DOHH2 (cell line): ENCODE results near the gene CPSF7.

Source experiments
- H3F3A ChIP-seq: fragments of 200-600 bp; sonication (generic), shearing (Covaris generic); 2 replicates; pipeline ENCODE4 v1.6.0; 2016; ENCODE audit warnings: antibody characterized with exemption, mild to moderate bottlenecking; ENCODE audit not compliant: control insufficient read depth, insufficient read depth
- H3K27ac ChIP-seq: fragments of 200-600 bp; sonication (generic); 2 replicates; pipeline ENCODE4 v1.5.1; 2014; ENCODE audit warnings: low read depth, mild to moderate bottlenecking, low read length, moderate library complexity
- H3K27me3 ChIP-seq: fragments of 200-600 bp; sonication (generic); 2 replicates; pipeline ENCODE4 v1.6.1; 2014; ENCODE audit warnings: mild to moderate bottlenecking, low read length, mixed read lengths; ENCODE audit not compliant: control insufficient read depth
- H3K36me3 ChIP-seq: fragments of 200-600 bp; sonication (generic); 2 replicates; pipeline ENCODE4 v1.6.1; 2014; ENCODE audit warnings: mild to moderate bottlenecking, low read length, moderate library complexity, mixed read lengths; ENCODE audit not compliant: control insufficient read depth
- H3K4me1 ChIP-seq: fragments of 200-600 bp; sonication (generic); 2 replicates; pipeline ENCODE4 v1.6.1; 2014; ENCODE audit warnings: mild to moderate bottlenecking, low read length, mixed read lengths; ENCODE audit not compliant: control insufficient read depth
- H3K4me2 ChIP-seq: fragments of 200-600 bp; sonication (generic); 2 replicates; pipeline ENCODE4 v1.6.0; 2014; ENCODE audit warnings: mild to moderate bottlenecking, low read length, moderate library complexity
- H3K4me3 ChIP-seq: fragments of 200-600 bp; sonication (generic); 2 replicates; pipeline ENCODE4 v1.5.1; 2014; ENCODE audit warnings: mild to moderate bottlenecking, low read length, mixed read lengths
- H3K79me2 ChIP-seq: fragments of 200-600 bp; sonication (generic); 2 replicates; pipeline ENCODE4 v1.6.1; 2014; ENCODE audit warnings: mild to moderate bottlenecking, low read length, mixed read lengths; ENCODE audit not compliant: control insufficient read depth
- H3K9me2 ChIP-seq: fragments of 200-600 bp; sonication (generic); replicated peaks from 2 replicates; pipeline ENCODE4 v1.6.1; 2014; ENCODE audit warnings: mild to moderate bottlenecking, low read length, mixed read lengths; ENCODE audit not compliant: control insufficient read depth
- H3K9me3 ChIP-seq: fragments of 200-600 bp; sonication (generic); 2 replicates; pipeline ENCODE4 v1.6.1; 2014; ENCODE audit warnings: antibody characterized with exemption, low read length, mixed read lengths; ENCODE audit not compliant: control insufficient read depth, insufficient read depth
- H4K20me1 ChIP-seq: fragments of 200-600 bp; sonication (generic); 2 replicates; pipeline ENCODE4 v1.6.0; 2014; ENCODE audit warnings: low read depth, mild to moderate bottlenecking, antibody characterized with exemption, low read length, moderate library complexity; ENCODE audit not compliant: control insufficient read depth, insufficient read depth
- CTCF ChIP-seq: fragments of 200-600 bp; sonication (generic); IDR thresholded peaks from one replicate; pipeline ENCODE4 v1.5.1; 2014; ENCODE audit warnings: antibody characterized with exemption, mild to moderate bottlenecking, low read depth, low read length; ENCODE audit not compliant: poor library complexity, severe bottlenecking
- EZH2phosphoT487 ChIP-seq: fragments of 200-600 bp; sonication (generic); IDR thresholded peaks from 2 replicates; pipeline ENCODE4 v1.6.1; 2017; ENCODE audit warnings: borderline replicate concordance, mild to moderate bottlenecking, antibody characterized with exemption, low read length, moderate library complexity, mixed read lengths

The CPSF7 gene

DNA sequence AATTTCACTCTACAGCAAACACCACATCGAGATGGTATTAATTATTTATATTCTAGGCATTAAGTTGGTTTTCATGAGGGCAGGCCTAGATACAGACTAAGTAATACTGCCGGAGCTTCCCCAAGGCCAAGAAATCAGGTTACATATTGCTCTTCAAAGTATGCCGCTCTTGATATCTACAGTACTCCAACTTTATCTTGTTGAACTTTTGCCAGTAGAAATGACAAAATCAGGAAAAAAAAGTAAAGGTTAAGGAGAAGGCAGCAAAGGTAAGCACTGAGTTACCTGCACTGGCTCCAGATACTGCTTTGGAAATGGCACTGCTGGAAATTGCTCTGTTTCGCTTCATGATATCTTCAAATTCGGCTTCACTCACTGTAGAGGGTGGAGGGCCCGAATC is 14.4 kb downstream of the CPSF7 start:
- Histone ChIP-seq H3K27ac (no peak overlapping the region), H3K4me1 (no peaks in the 10 kb centered on the region), H4K20me1 (0 out of 2 replicates have a peak, but pooled peaks cover 9% of the 10 kb centered on the region), H3F3A (0 out of 2 replicates have a peak, but pooled peaks cover 3% of the 10 kb centered on the region), H3K79me2 (peaks cover 48% of the 10 kb centered on the region), H3K9me3 (no peaks in the 10 kb centered on the region), H3K9me2 (no peaks in the 10 kb centered on the region), H3K4me3 (no peak overlapping the region), H3K4me2 (no peak overlapping the region), H3K36me3 (peaks cover 99% of the 10 kb centered on the region), H3K27me3 (no peaks in the 10 kb centered on the region)
- TF ChIP-seq EZH2phosphoT487 = no peak
- TF ChIP-seq CTCF = no peak

GRCh38 chr11:61414547-61414946 is 15.2 kb downstream of the CPSF7 start:
- 0 out of 2 replicates have a peak, but pooled peaks cover 3% of the 10 kb centered on the region for H3F3A ChIP-seq
- no peaks in the 10 kb centered on the region for H3K9me3 ChIP-seq
- no peak overlapping the region for H3K4me3 ChIP-seq
- peaks cover 99% of the 10 kb centered on the region for H3K36me3 ChIP-seq
- 0 out of 2 replicates have a peak, but pooled peaks cover 8% of the 10 kb centered on the region for H4K20me1 ChIP-seq
- no peak overlapping the region for H3K27ac ChIP-seq
- H3K9me2 ChIP-seq = no peaks in the 10 kb centered on the region
- peaks cover 40% of the 10 kb centered on the region for H3K79me2 ChIP-seq
- H3K4me1 ChIP-seq = no peaks in the 10 kb centered on the region
- no peaks in the 10 kb centered on the region for H3K27me3 ChIP-seq
- TF ChIP-seq EZH2phosphoT487 (no peak), CTCF (no peak)
- H3K4me2 ChIP-seq = no peak overlapping the region

DNA sequence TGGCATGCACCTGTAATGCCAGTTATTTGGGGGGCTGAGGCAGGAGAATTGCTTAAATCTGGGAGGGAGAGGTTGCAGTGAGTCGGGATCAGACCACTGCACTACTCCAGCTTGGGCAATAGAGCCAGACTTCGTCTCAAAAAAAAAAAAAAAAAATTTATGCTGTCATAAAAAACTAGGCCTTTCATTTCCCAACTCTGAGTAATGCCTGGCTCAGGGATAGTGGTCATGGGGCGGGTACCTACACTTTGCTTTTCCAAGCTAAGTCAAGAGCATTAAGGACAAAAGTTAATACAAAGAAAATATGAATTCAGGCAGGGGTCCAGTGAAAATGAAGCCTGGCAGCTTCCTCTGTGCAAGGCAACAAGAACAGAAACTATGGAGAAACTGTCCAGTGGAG is 16.3 kb downstream of the CPSF7 start:
- Histone ChIP-seq H3F3A (0 out of 2 replicates have a peak, but pooled peaks cover 3% of the 10 kb centered on the region), H3K4me2 (no peak overlapping the region), H3K4me3 (no peak overlapping the region), H3K27me3 (no peaks in the 10 kb centered on the region), H3K79me2 (peaks cover 30% of the 10 kb centered on the region), H3K27ac (no peak overlapping the region), H3K36me3 (peaks cover 97% of the 10 kb centered on the region), H3K4me1 (no peaks in the 10 kb centered on the region), H3K9me2 (no peaks in the 10 kb centered on the region), H4K20me1 (0 out of 2 replicates have a peak, but pooled peaks cover 8% of the 10 kb centered on the region), H3K9me3 (no peaks in the 10 kb centered on the region)
- no peak for TF ChIP-seq EZH2phosphoT487
- TF ChIP-seq CTCF = no peak
